Measurements from ENCODE around the gene KMT5B. TPM values are rescaled to one million over a fixed set of nuclear protein-coding genes. Genes with fewer than 3 reads are reported as not detected.

KMT5B gene
- total and polyA plus RNA-seq, 2 of the 13 experiments (the other 11 are each of a cell fraction or from before 2014, with no cell fraction given), result 17.6 to 23.7 TPM

GRCh38 chr11:68146704-68147474, 66.2 kb downstream of the KMT5B start (continued):
- TF ChIP-seq ZNF512 (CRISPR knock-in tag; IDR thresholded peaks at IDR 0.05) (no peak), GABPB1 (CRISPR knock-in tag; IDR thresholded peaks at IDR 0.05) (peak; percentile 88), ZNF160 (CRISPR knock-in tag; IDR thresholded peaks at IDR 0.05) (no peak), FOXJ3 (CRISPR knock-in tag; IDR thresholded peaks at IDR 0.05; ENCODE audit: borderline replicate concordance) (peak; percentile 87), MTF2 (CRISPR knock-in tag; IDR thresholded peaks at IDR 0.05; ENCODE audit: borderline replicate concordance) (no peak), ZNF724P (CRISPR knock-in tag; IDR thresholded peaks at IDR 0.05; ENCODE audit: borderline replicate concordance) (no peak), PHF20 (CRISPR knock-in tag; IDR thresholded peaks at IDR 0.05) (peak; percentile 62; the same call in 1 of the 2 replicates), SP1 (IDR thresholded peaks at IDR 0.05) (no peak), SP1 (CRISPR knock-in tag; IDR thresholded peaks at IDR 0.05) (peak; percentile 70), ZBTB26 (CRISPR knock-in tag; IDR thresholded peaks at IDR 0.05; ENCODE audit: borderline replicate concordance) (peak; percentile 76), PLSCR1 (CRISPR knock-in tag; IDR thresholded peaks at IDR 0.05; ENCODE audit: borderline replicate concordance) (no peak), SP140L (CRISPR knock-in tag; IDR thresholded peaks at IDR 0.05; ENCODE audit: borderline replicate concordance) (no peak), CBX5 (CRISPR knock-in tag; IDR thresholded peaks at IDR 0.05; ENCODE audit: borderline replicate concordance) (peak; percentile 90; the same call in 1 of the 2 replicates), PAXIP1 (CRISPR knock-in tag; conservative IDR thresholded peaks at IDR 0.05) (peak; percentile 94), ELF3 (CRISPR knock-in tag; IDR thresholded peaks at IDR 0.05) (peak; percentile 89), ZNF780A (CRISPR knock-in tag; IDR thresholded peaks at IDR 0.05) (no peak), ZBTB44 (CRISPR knock-in tag; IDR thresholded peaks at IDR 0.05) (no peak), NFATC3 (CRISPR knock-in tag; IDR thresholded peaks at IDR 0.05) (peak; percentile 89), IKZF1 (IDR thresholded peaks at IDR 0.05) (no peak), ZNF232 (CRISPR knock-in tag; IDR thresholded peaks at IDR 0.05; ENCODE audit: borderline replicate concordance) (peak; percentile 66; the same call in 1 of the 2 replicates), MAFK (conservative IDR thresholded peaks at IDR 0.05 in 1 of 2, IDR thresholded peaks at IDR 0.05 in 1 of 2; ENCODE audit: low read length in 2 of 2) (no peak; a peak in 1 of 4 replicates)

Data from HepG2 (cell line).